CD4-positive, alpha-beta T cell treated with Interleukin-17A for 4 hours (primary cell): Measurements from ENCODE around the gene SUGP2.
"Not testable (repeated sequence)": the region's sequence is repeated elsewhere in the genome, so short reads cannot be mapped to it uniquely, and the experiment has no call there.

Experiments used
- DNase-seq: peaks from one replicate; pipeline ENCODE4 v3.0.0-alpha.2; 2020; ENCODE audit warnings: mixed read lengths

SUGP2 gene

DNA sequence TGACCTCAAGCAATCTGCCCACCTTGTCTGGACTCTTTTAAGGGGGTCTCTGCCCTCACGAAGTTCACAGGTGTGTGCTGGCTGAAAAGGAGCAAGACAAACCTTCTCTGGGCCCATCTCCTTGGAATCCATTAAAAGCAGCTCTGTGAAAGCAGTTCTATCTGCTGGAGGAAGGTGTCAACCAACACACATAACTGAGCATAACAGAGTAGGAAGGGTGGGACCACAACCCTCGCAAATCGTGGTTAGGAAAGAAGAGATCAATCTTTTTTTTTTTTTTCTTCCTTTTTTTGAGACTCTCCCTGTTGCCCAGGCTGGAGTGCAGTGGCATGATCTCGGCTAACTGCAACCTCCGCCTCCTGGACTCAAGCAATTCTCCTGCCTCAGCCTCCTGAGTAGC, 1.4 kb downstream of the SUGP2 start:
- DNase-seq: no peak

DNA sequence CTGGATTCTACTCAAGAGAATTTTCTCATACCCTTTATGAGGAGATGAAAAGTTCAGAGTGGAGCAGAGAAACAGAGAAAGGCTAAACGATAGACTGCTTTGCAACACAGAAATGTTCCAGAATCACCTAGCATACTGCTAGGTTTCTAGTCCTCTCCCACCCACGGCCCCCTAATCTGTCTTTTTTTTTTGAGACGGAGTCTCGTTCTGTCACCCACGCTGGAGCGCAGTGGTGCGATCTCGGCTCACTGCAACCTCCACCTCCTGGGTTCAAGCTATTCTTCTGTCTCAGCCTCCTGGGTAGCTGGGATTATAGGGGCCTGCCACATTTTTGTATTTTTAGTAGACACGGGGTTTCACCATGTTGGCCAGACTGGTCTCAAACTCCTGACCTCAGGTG, 4.8 kb downstream of the SUGP2 start:
- DNase-seq: no peak

DNA sequence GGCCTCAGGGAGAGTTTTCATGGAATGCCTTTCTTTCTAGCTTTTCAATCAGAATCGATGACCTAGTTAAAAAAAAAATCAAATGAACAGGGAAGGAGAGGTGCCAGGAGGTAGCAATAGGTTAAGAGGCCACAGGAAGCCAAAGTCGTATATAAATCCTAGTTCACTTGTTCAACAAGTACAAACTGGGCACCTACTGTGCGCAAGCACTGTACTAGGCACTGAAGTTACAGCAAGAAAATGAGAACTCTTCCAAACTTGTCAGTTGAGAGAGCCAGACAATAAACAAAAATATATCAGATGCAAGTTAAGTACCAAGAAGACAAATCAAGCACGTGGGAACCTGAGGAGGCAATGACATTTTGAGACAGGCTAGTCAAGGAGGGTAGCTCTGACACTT, 6.1 kb downstream of the SUGP2 start:
- DNase-seq: no peak

DNA sequence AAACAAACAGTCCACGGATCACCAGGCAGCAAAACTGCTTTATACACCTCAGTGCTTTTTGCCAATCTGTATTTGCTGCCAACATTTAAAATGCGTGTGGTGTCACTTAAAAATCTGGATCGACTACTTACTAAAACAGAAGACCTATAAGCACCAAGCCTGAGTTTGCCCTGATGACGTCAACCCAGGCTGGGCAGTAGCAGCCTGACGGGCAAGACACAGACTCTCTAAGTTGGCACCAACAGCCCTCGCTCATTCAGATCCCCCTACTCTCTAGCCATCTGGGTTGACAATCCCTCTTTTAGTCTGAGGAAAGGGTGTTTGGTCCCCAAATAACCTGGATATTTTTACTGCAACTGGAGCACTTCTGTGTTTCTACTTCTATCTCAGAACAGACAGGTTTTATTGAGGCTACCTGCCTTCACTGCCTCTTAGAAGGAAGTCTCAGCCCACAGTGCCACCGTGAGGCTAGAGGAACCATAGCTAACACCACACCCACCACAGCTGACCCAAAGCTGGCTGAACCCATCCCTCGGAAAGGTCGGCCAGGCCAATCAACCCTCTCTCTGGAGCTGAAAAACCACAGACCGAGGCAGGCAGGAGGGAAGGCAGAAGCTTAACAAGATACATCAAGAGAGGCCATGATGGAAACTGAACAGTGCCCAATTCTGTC, 6.9 kb downstream of the SUGP2 start:
- no peak for DNase-seq

DNA sequence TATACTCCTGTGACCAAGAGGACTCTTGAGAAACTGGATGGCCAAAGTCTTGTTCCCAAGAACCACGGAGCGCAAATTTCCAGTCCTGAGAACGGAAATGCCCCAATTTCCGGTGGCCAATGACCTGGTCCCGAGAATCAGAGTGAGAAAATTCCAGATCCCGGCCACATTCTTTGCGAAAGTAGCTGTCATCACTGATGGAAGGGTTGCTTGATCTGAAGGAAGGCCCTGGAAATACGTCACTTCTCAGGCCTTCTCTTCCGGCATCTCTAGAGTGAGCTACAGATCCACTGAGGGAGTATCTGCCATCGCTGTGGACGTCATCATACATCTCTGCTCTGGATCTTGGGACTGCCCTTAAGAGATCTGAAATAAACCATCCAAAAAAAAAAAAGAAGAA, 7.5 kb downstream of the SUGP2 start:
- DNase-seq: no peak

DNA sequence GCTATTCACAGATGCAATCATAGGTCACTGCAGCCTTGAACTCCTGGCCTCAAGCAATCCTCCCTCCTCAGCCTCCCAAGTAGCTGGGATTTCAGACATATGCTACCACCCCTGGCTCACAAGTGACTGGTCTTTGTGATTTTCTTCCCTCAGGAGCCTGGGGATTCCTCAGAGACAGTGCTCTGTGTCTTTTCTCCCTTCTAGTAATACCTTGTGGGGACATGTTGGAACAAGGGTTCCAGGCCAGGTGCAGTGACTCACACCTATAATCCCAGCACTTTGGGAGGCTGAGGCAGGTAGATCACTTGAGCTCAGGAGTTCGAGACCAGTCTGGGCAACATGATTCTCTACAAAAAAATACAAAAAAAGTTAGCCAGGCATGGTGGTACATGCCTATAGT, 9.9 kb downstream of the SUGP2 start:
- DNase-seq: not testable (repeated sequence)

DNA sequence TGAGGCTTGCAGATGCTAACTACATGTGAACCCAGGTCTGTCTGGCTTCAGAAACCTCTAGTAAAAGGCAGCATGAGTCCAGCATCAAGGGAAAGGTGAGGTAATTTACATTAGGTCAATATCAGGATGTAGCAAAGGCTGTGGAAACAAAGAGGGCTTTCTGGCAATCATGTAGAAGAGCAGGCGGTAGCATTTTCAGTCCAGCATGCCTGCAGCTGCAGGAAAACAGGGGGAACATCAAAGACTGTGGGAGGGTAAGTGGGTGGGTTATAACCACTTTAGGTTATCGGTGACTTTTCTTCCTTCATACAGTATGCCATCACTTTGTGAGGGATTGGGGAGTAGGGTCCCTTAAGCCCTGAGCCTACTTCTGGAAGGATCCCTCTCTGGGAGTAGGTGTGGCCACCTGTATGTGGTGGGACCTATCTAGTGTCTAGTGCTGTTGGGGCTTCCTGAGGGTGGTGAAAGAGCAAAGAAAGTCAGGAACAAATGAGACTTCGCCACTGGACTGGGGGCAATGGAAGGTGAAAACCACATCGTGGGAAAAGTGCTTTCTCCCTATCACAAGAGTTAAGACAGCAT, 10.8 kb downstream of the SUGP2 start:
- DNase-seq: no peak

DNA sequence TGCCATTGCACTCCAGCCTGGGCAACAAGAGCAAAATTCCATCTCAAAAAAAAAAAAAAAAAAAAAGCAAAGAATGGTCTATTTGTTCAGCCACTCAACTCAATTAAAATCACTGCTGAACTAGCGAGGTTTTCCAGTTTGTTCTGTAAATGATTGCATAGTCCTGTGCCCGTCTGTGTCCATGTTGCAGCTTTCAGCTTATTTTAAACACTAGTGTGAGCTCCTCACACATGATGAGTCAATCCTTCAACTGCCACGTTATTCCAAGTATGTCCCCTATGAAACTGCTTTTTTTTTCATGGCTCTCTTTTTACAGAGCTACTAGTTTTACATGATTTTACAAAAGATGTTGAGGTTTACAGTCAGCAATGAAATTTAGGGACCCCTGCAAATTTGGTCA, 12.2 kb downstream of the SUGP2 start:
- no peak for DNase-seq

DNA sequence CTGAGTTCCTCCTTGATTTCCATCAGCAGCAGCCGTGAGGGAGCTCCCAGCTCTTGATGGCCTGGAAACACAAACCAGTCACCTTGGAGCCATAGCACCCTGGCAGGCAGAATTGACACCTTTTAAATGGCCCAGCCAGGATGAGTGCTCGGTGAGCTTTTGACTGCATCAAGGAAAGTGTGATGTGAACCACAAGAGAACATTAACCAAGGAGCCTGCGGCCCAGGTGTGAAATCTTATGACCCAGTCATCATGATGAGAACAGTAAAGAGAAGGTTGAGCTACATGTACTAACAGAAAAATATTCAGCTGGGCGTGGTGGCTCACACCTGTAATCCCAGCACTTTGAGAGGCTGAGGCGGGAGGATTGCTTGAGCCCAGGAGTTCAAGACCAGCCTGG, 22.8 kb downstream of the SUGP2 start:
- DNase-seq: no peak

DNA sequence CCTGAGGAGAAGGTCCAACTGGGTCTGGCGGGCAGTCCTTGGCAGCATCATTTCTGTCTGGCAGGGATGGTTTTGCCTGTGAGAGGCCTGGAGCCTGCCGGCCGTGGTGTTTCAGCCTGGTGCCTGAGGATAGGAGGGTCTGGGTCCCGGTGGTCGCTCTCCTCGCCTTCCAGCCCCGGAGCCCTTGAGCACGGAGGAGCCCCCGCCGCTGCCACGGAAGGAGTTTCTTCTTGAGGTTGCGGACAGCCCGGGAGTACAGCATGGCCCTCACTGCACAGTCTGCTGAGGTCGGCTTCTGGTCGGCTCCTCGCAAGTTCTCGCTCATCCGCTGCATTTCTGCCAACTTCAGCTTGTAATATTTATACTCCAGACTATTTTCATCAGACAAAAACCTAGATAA, 23.4 kb downstream of the SUGP2 start:
- no peak for DNase-seq

DNA sequence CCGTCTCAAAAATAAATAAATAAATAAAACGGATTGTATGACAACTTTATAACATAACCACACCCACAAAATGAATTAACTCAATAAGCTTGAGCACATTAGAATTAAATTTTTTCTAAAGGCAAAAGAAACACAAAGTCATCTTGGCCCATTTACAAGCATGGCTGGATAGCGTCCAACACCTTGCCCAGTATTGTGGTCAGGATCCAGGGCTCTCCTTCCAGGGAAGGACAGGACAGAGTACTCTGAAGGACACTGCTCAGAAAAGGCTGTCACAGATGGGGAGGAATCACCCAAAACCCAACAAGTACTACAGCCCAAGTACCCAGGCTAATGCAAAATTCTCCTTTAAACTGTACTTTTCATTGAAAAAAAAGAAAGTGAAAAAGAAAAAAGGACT, 27.1 kb downstream of the SUGP2 start:
- no peak for DNase-seq

DNA sequence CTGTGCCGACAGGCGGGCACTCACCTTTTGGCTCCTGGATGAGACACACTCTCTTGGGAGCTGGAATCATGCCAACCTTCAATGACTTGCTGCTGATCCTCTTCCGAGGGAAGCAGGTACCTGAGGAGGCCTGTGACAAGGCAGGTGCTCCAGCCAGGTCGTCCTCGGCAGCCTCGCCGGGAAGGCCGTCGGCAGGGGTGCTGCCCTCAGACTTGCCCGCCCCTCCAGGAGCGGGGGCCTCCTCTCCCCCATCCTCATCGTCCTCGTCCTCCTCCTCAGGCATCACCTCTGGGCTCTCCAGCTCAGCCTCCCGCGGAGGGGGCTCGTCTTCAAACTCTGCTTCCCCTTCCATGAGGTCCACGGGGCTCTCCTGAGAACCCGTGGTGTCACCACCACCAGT, 29.2 kb downstream of the SUGP2 start:
- DNase-seq: no peak

DNA sequence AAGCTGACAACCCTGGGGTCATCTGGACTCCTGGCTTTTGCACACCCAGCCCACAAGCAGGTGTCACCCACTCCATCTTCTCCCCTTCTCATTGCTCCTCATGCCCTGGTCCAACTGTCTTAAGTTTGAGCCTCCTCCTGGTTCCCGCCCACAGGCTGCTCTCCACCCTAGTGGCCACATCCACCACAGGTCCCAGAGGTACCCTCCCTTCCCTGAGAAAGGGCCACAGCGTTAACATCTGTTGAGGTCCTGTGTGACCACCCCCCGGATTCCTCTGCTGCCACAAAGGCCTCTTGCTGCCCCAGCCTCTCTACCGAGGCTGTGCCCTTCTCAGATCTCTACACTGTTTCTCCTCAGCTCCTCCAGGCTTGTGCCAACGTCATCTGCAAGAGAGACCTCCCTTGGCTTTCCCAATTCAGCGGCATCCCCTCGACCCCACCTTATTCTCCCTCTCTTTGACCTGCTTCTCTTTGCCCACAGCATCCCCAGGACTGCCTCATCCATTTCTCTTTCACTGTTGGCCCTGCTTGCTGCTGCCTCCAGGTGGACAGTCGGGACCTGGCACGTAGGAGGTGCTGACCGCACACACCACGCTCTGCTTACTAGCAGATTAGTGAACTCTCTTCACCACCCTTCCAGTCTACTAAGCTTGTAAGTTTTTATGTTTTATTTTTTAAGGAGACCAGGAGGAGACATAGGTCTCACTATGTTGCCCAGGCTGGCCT, 33.3 kb downstream of the SUGP2 start:
- DNase-seq: no peak

DNA sequence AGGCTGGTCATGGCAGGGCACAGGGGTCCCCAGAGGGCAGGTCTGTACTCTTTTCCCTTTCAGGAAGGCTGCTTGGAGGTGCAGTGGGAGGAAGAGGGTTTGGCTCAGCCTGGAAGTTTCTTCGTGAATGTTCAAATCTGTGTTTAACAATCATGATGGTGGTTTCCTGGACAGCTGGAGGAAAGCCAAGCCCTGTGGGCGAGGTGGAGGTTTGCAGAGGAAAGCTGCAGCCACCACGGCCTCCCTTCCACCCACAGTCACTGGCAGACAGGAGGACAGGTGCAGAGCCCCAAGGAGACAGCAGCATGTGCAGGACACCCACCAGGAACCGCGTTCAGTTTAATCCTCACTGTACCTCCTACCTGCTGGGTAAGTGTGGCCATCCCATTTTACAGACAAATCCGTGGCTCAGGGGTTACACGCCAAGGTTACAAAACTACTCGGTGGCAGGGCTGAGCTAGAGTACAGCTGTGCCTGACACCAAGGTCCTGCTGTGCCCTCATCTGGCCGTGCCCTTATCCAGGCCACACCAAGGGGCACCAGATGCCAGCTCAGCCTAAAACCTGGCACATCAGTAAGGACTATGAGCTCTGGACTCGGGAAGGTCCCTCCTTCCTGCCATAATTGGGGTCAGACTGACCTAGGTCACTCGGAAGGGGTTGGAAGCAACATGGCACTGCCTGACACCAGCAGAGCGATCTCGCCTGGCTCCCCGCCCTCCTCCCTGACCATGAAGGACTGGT, 34.1 kb downstream of the SUGP2 start:
- no peak for DNase-seq

DNA sequence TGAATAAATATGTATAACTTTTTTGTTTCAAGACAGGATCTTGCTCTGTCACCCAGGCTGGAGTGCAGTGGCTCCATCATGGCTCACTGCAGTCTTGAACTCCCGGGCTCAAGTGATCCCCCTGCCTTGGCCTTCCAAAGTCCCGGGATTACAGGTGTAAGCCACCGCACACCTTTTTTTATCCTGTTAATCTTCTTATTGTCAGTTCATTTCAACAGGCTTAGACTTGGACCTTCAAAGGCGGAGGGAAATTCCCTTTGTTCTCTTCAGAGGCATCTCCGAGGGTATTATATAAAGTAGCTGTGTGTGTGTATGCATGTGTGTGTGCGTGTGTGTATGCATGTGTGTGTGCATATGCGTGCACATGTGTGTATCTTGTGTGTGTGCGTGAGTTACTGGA, 35.0 kb downstream of the SUGP2 start:
- DNase-seq: no peak

DNA sequence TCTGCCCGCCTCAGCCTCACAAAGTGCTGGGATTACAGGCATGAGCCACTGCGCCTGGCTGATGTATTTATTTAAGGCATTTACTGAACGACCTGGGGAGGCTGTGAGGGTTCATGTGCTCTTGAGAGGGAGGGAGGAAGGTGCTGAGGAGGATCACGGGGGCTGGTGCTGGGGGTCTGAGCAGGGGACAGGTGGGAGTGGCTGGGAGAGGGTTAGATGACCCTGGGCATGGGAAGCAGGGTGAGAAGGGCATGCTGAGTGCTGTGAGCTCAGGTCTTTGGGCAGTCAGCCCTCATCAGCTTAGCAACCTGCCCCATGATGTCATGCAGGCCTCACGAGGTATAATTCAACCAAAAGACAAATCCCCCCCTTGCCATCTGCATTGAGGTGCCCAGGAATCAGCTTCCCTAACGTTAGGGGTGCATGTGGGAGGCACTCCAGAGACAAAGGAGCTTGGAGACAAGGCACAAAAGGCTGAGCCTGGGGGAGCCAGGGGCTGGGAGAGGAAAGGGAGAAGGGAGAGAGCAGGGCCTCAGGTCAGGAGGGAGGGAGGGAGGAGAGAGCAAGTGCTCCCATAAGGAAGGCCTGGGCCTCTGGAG, 36.4 kb downstream of the SUGP2 start:
- no peak for DNase-seq

DNA sequence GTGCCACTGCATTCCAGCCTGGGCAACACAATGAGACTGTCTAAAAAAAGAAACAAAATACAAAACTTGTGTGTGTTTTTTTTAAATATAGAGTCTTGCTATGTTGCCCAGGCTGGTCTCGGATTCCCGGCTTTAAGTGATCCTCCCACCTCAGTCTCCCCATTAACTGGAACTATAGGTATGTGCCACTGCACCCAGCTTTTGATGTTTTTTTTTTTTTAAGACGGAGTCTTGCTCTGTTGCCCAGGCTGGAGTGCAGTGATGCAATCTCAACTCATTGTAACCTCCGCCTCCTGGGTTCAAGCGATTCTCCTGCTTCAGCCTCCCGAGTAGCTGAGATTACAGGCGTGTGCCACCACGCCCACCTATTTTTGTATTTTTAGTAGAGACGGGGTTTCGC, 37.0 kb downstream of the SUGP2 start:
- no peak for DNase-seq

DNA sequence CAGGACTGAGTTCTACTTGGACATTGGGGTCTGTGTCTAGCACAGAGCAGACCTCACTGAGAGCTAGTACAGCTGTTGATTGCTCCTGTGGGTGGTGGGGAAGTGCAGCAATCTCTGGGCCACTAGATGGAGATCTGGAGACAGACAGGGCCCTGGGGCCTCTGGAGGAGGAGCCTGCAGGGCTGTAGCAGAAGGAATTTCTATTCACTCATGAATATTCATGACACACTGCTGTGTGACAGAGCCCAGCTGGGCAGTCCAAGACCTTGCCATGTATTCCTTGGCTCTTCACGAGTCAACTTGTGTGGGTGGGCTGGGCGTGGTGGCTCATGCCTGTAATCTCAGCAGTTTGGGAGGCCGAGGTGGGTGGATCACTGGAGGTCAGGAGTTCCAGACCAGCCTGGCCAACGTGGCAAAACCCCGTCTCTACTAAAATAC, 37.5 kb downstream of the SUGP2 start:
- DNase-seq: no peak

DNA sequence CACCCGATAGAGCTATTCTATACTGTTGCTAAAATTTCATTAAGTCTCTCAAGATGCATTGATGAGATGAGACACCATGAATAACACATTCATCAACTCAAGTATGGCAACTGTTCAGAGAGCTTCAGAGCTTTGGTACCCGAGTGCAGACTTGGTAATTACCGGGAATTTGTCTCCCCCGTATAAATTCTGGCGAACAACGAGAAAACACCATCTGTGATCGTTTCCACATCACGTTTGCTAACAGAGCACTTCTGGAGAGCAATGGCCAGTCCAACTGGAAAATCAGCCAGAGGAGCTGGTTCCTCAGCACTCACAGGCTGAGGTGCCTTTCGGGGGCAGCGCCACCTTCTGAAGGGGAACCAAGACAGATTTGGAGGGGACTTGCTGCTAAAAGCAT, 40.2 kb downstream of the SUGP2 start:
- DNase-seq: no peak

DNA sequence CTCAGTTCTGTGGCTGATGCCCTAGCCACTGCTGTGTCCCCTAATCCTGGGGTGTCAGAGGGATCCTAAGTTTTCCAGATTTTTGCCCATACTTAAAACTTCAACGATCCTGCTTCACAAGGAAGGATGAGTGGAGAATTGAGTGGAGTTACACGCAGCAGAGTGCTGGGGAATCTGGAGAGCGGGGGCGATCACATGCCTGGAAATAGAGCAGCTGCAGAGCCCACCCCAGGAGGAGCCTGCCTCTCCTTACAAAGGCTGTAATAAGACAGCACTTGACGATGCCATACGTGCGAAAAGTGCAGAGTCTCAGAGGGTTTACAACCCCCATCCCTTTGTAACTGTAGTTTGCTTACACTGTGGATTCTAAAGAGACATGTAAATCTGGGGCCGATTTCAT, 40.6 kb downstream of the SUGP2 start:
- DNase-seq: no peak

DNA sequence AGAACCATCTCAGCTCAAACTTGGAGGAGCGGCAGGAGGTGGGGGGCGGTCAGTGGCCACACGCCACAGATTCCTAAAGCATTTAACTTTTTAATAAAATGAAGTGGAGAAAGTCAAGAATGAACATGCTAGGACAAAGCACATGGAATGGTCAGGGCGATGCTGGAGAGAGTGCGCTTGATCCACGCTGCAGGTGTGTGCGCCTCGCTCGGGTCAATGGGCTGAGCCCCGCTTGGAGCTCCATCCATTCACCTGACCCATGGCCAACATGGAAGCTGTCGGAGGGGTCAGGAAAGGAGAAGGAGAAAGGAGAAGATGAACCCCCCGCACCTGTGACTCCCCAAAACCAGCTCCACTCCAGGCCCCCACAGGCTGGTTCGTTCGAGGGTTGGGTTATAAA, 41.8 kb downstream of the SUGP2 start:
- DNase-seq: no peak

DNA sequence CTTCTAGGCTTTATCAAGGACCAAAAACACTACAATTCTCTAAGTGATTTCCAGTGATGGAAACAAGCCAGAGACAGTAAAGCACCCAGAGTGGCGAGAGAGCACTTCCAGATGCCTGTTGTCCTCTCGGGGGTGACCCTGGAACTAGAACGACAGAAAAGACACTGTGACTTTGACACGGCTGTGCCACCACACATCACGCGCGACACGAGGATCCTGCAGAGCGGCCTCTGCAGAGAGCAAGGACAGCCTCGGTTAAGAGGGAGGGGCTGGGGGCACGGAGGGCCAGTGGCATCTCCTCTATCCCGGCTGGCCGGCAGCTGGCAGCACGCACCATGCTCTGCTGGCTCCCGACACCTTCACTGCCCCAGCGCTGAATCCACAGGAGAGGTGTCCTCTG, 42.3 kb downstream of the SUGP2 start:
- DNase-seq: no peak

DNA sequence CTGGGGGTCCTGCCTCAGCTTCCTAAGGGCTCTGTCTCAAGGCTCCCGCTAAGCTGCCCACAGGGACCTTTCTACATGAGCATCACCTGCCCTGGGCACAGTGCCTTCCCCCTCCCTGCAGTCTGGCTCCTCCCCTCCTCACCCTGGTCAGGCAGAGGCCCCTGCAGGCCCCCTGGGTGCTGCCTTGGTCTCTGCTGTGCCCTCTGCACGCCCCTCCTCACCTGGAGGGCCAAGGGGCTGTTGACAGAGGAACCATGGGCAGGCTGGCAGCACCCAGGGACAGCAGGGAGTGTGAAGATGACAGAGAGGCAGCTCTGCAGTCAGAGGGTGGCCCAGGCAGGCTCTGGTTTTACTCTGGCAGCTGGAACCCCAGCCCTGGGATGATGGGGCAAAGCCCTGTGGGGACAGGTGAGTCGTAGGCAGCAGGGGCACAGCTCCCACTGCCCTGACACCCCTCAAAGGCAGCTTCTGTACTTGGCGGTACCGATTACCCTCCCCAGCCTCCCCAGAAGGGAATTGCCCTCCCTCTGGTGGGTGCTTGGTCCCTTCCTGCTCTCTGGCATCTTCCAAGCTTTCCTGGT, 43.1 kb downstream of the SUGP2 start:
- no peak for DNase-seq
